Measurements from ENCODE around the gene SLC6A9.

SLC6A9 gene

GRCh38 chr1:44059664-44060355, 28.5 kb upstream of the SLC6A9 start:
- Mint-ChIP-seq H3K36me3 (ENCODE audit: low read depth) (no peaks in the 10 kb centered on the region), H3K27ac (no peak overlapping the region), H3K27me3 (peaks cover 17% of the 10 kb centered on the region), H3K4me1 (ENCODE audit: low read depth) (no peaks in the 10 kb centered on the region), H3K4me3 (no peak overlapping the region), H3K9me3 (no peaks in the 10 kb centered on the region)

GRCh38 chr1:44059212-44059611, 27.9 kb upstream of the SLC6A9 start:
- Mint-ChIP-seq H3K9me3 (no peaks in the 10 kb centered on the region), H3K4me3 (no peak overlapping the region), H3K4me1 (ENCODE audit: low read depth) (no peaks in the 10 kb centered on the region), H3K27ac (no peak overlapping the region), H3K27me3 (peaks cover 17% of the 10 kb centered on the region), H3K36me3 (ENCODE audit: low read depth) (no peaks in the 10 kb centered on the region)

GRCh38 chr1:44057293-44057692, 26.0 kb upstream of the SLC6A9 start:
- H3K36me3 Mint-ChIP-seq (ENCODE audit: low read depth) = no peaks in the 10 kb centered on the region
- H3K4me1 Mint-ChIP-seq (ENCODE audit: low read depth) = no peaks in the 10 kb centered on the region
- no peak overlapping the region for H3K27ac Mint-ChIP-seq

GRCh38 chr1:44053394-44053793, 22.1 kb upstream of the SLC6A9 start:
- H3K27me3 Mint-ChIP-seq = peaks cover 17% of the 10 kb centered on the region
- no peaks in the 10 kb centered on the region for H3K9me3 Mint-ChIP-seq
- no peaks in the 10 kb centered on the region for H3K36me3 Mint-ChIP-seq (ENCODE audit: low read depth)
- H3K27ac Mint-ChIP-seq = no peak overlapping the region
- H3K4me1 Mint-ChIP-seq (ENCODE audit: low read depth) = peaks cover 4% of the 10 kb centered on the region
- H3K4me3 Mint-ChIP-seq = no peak overlapping the region

More at GRCh38 chr1:44057293-44057692, 26.0 kb upstream of the SLC6A9 start:
- Mint-ChIP-seq H3K27me3 (peaks cover 17% of the 10 kb centered on the region), H3K4me3 (no peak overlapping the region), H3K9me3 (no peaks in the 10 kb centered on the region)

GRCh38 chr1:44050261-44050660, 19.0 kb upstream of the SLC6A9 start:
- Mint-ChIP-seq H3K9me3 (no peaks in the 10 kb centered on the region), H3K4me1 (ENCODE audit: low read depth) (peaks cover 18% of the 10 kb centered on the region), H3K27me3 (peaks cover 17% of the 10 kb centered on the region), H3K27ac (no peak overlapping the region), H3K4me3 (no peak overlapping the region), H3K36me3 (ENCODE audit: low read depth) (no peaks in the 10 kb centered on the region)

- H3K9me3 Mint-ChIP-seq = no peaks in the 10 kb centered on the region
- peaks cover 18% of the 10 kb centered on the region for H3K4me1 Mint-ChIP-seq (ENCODE audit: low read depth)
- H3K27me3 Mint-ChIP-seq = peaks cover 17% of the 10 kb centered on the region
- H3K4me3 Mint-ChIP-seq = no peak overlapping the region
- no peak overlapping the region for H3K27ac Mint-ChIP-seq
- no peaks in the 10 kb centered on the region for H3K36me3 Mint-ChIP-seq (ENCODE audit: low read depth)
Observed at GRCh38 chr1:44049839-44050238, 18.6 kb upstream of the SLC6A9 start.

GRCh38 chr1:44048532-44049215, 17.4 kb upstream of the SLC6A9 start:
- H3K36me3 Mint-ChIP-seq (ENCODE audit: low read depth) = no peaks in the 10 kb centered on the region
- no peaks in the 10 kb centered on the region for H3K9me3 Mint-ChIP-seq
- H3K27me3 Mint-ChIP-seq = peaks cover 17% of the 10 kb centered on the region
- H3K4me1 Mint-ChIP-seq (ENCODE audit: low read depth) = peaks cover 18% of the 10 kb centered on the region
- H3K4me3 Mint-ChIP-seq = no peak overlapping the region
- no peak overlapping the region for H3K27ac Mint-ChIP-seq

GRCh38 chr1:44047131-44047530, 15.9 kb upstream of the SLC6A9 start:
- H3K4me3 Mint-ChIP-seq = no peak overlapping the region
- peaks cover 18% of the 10 kb centered on the region for H3K4me1 Mint-ChIP-seq (ENCODE audit: low read depth)
- peaks cover 17% of the 10 kb centered on the region for H3K27me3 Mint-ChIP-seq
- no peaks in the 10 kb centered on the region for H3K36me3 Mint-ChIP-seq (ENCODE audit: low read depth)
- H3K27ac Mint-ChIP-seq = no peak overlapping the region
- H3K9me3 Mint-ChIP-seq = no peaks in the 10 kb centered on the region

GRCh38 chr1:44045064-44045463, 13.8 kb upstream of the SLC6A9 start:
- no peak overlapping the region for H3K4me3 Mint-ChIP-seq
- no peak overlapping the region for H3K27ac Mint-ChIP-seq
- H3K9me3 Mint-ChIP-seq = no peaks in the 10 kb centered on the region
- peaks cover 14% of the 10 kb centered on the region for H3K27me3 Mint-ChIP-seq
- H3K36me3 Mint-ChIP-seq (ENCODE audit: low read depth) = no peaks in the 10 kb centered on the region
- peaks cover 18% of the 10 kb centered on the region for H3K4me1 Mint-ChIP-seq (ENCODE audit: low read depth)

GRCh38 chr1:44044071-44044801, 13.0 kb upstream of the SLC6A9 start:
- Mint-ChIP-seq H3K36me3 (ENCODE audit: low read depth) (no peaks in the 10 kb centered on the region), H3K9me3 (no peaks in the 10 kb centered on the region), H3K27ac (peak overlapping the region; percentile 49), H3K4me3 (no peak overlapping the region), H3K27me3 (peaks cover 13% of the 10 kb centered on the region), H3K4me1 (ENCODE audit: low read depth) (peaks cover 18% of the 10 kb centered on the region)

GRCh38 chr1:44043176-44044070, 12.2 kb upstream of the SLC6A9 start:
- H3K27ac Mint-ChIP-seq = no peak overlapping the region
- H3K27me3 Mint-ChIP-seq = peaks cover 12% of the 10 kb centered on the region
- H3K4me3 Mint-ChIP-seq = no peak overlapping the region
- H3K4me1 Mint-ChIP-seq (ENCODE audit: low read depth) = peaks cover 14% of the 10 kb centered on the region
- H3K36me3 Mint-ChIP-seq (ENCODE audit: low read depth) = no peaks in the 10 kb centered on the region
- no peaks in the 10 kb centered on the region for H3K9me3 Mint-ChIP-seq

- Mint-ChIP-seq H3K4me1 (ENCODE audit: low read depth) (no peaks in the 10 kb centered on the region), H3K27ac (no peak overlapping the region), H3K4me3 (no peak overlapping the region), H3K27me3 (peaks cover 5% of the 10 kb centered on the region), H3K9me3 (no peaks in the 10 kb centered on the region), H3K36me3 (ENCODE audit: low read depth) (no peaks in the 10 kb centered on the region)
Observed at GRCh38 chr1:44040846-44041245, 9.6 kb upstream of the SLC6A9 start.

GRCh38 chr1:44040418-44040817, 9.2 kb upstream of the SLC6A9 start:
- H3K27me3 Mint-ChIP-seq = peaks cover 5% of the 10 kb centered on the region
- H3K27ac Mint-ChIP-seq = no peak overlapping the region
- H3K9me3 Mint-ChIP-seq = no peaks in the 10 kb centered on the region
- H3K4me3 Mint-ChIP-seq = no peak overlapping the region
- no peaks in the 10 kb centered on the region for H3K36me3 Mint-ChIP-seq (ENCODE audit: low read depth)
- no peaks in the 10 kb centered on the region for H3K4me1 Mint-ChIP-seq (ENCODE audit: low read depth)

GRCh38 chr1:44038876-44039657, 7.8 kb upstream of the SLC6A9 start:
- peaks cover 5% of the 10 kb centered on the region for H3K27me3 Mint-ChIP-seq
- no peak overlapping the region for H3K27ac Mint-ChIP-seq
- no peaks in the 10 kb centered on the region for H3K9me3 Mint-ChIP-seq
- H3K36me3 Mint-ChIP-seq (ENCODE audit: low read depth) = no peaks in the 10 kb centered on the region
- H3K4me1 Mint-ChIP-seq (ENCODE audit: low read depth) = no peaks in the 10 kb centered on the region
- H3K4me3 Mint-ChIP-seq = no peak overlapping the region
